Activated CD8-positive, alpha-beta memory T cell treated with anti-CD3 and anti-CD28 coated beads, Interleukin-2, amount 50 U/mL, for 1 hour (primary cell): ENCODE data around the gene CNN2.
"Not testable (repeated sequence)": the region's sequence is repeated elsewhere in the genome, so short reads cannot be mapped to it uniquely, and the experiment has no call there.

Experiments
- DNase-seq: peaks from one replicate; pipeline ENCODE4 v3.0.0-alpha.2; 2020; ENCODE audit errors: extremely low read depth

CNN2 gene

DNA sequence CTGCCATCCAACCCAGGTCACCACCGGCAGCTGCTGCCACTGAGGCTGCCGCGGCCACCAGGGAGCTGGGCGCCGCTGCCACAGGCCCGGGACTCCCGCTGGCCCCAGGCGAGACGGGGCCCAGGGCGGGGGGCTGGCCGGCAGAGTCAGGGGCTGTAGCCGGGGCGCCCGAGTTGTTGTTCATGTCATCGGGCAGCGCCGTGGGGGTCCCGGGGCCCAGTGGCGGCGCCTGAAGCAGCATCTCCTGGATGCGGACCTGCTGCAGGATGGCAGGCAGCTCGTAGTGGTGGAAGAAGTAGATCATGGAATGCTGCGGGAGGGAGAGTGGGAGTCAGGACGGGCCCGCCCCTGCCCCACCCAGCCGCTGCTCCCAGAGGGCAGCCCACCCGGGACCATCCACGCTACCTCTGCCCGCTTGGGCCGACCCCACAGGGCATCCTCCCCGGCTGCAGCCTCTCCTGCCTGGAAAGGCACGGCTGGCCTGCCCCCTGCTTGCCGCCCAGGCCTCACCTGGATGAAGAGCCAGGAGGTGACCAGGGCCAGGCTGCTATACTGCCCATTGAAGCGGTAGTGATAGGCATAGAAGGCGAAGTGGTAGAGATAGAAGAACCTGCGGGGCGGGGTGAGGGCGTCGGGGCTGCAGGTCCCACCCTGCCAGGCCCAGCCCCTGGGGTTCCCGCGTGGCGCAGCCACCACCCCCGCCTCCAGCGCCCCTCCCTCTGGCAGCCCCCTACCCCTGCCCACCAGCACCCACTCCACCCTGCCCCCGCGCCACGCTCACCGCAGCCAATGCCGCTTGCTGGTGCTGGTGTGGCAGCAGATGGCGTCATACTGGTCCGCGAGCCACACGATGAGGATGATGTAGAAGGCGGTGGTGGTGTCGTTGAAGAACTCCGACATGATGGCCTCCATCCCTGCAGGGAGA, 15.6 kb upstream of the CNN2 start:
- no peak for DNase-seq

- no peak for DNase-seq
Measured at GRCh38 chr19:1011831-1012333, 14.5 kb upstream of the CNN2 start.

- DNase-seq = no peak
Measured at GRCh38 chr19:1012334-1012733, 14.1 kb upstream of the CNN2 start.

DNA sequence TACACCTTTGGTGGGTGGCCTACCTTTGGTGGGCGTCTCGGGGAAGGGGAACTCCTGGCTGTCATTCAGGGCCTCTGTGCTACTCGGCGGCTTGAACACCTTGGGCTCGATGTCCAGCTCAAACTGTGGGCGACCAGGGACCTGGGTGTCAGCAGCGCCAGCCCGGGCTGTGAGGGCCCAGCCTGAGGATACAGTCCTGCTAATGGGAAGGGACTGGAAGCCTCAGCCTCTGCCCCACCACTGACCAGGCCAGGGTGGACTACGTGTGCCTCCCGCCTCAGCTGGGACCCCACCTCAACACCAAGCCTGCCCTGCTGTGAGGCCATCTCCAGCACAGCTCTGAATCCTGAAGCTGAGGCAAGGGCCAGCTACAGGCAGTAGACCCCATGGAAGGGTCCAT, 13.2 kb upstream of the CNN2 start:
- DNase-seq = no peak

- no peak for DNase-seq
Measured at GRCh38 chr19:1014161-1015060, 12.0 kb upstream of the CNN2 start.

DNA sequence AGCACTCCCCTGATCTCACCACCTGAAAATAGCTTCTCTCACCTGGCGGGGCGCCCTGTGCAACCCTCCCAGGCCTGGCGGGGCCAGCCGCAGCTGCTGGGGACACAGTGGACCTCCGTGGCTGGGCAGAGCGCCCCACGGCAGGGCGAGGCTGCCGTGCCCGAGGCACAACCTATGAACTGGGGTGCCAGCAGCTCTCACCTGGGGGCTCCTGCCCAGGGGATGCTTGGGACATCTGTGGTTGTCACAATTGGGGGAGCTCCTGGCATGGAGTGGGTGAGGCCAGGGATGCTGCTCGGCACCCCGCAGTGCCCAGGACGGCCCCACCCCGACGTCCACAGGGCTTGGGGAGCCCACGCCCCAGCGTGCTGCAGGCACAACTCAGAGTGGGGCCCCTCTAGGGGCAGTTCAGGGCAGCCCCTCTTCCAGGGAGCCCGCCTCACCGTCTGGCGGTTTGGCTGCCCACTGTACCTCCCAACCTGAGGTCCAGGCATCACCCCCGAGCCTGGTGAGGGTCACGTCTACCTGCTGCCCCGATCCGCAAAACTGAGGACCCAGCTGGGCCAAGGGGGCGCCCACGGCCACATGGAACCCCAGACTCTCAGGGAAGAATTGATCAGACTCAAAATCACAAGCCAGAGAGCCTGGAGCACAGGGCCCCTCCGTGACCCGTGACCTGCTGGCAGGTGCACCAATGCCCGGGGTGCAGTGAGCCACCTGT, 11.2 kb upstream of the CNN2 start:
- DNase-seq = no peak

DNA sequence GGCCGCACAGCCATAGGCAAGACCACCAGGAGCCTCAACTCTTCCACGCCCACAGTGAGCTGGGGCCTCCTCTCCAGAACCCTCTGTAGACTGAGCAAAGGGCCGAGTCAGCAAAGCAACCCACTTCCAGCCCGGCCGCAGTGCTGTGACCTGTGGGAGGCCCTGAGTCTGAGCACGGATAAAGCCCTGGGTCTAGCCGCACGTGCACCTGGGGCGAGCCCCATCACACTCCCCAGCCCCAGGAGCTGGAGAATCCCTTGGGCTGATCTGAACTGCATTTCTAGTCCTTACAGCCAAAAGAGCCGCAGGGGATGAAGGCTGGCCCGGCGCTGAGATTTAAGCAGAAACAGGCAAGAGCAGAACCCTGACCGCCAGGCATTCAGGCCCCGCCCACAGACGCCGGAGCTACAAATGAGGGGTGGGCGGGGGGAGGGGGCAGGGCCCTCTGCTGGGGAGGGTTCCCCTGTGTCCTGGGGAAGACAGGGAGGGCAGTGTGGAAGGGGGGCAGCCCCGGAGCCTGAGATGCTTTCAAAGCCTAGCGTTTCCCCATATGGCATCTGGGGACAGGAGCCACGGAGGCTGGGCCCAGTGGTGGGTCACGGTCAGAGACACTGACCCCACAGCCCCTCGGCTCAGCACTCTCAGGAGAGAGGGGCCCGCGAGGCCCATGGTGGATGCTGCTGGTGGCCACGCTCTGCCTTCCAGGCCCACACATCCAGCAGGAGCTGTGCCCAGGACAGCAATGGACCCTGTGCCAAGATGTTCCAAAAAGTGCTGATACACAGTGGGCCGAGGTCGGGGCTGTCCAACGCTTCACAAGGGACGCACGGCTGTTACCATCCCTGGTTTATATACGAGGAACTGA, 10.4 kb upstream of the CNN2 start:
- no peak for DNase-seq

GRCh38 chr19:1016647-1017114, 9.7 kb upstream of the CNN2 start:
- DNase-seq = no peak

GRCh38 chr19:1017115-1017905, 9.1 kb upstream of the CNN2 start:
- DNase-seq = no peak

DNA sequence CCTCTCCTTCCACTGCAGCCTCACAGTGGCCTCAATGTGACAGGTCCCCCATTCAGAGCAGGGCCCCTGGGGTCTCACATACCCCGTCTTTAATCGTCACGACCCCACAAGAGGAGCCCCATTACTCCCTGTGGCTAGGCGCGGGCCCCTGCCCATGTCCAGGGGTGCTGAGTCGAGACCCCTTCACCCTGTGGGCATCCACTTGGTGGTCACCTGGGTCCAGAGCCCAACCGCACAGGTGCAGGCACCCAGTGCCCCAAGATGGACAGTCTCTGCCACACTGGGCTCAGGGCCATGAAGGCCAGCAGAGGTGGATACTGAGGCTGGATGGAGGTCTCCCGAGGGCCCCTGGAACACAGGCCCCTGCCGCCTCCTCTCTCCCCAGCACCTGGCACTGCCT, 8.5 kb upstream of the CNN2 start:
- no peak for DNase-seq

GRCh38 chr19:1018393-1018792, 8.0 kb upstream of the CNN2 start:
- no peak for DNase-seq

GRCh38 chr19:1018932-1019615, 7.3 kb upstream of the CNN2 start:
- no peak for DNase-seq

DNA sequence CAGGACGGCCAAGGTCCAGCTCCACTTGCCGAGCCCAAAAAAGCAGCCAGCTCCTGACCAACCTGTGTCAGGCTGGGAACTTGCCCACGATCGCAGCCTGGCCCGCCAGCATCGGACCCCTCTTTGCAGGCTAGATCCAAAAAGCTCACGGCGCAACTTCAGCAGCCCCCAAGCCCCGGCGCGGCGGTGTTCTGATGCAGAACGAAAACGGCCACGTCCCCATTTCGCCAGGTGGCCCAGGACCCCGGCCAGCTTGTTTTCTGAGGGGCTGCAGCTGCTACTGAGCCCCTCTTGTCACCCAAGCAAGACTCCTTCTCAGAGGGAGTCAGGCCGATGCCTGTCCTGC, 6.8 kb upstream of the CNN2 start:
- DNase-seq = no peak

- no peak for DNase-seq
Measured at GRCh38 chr19:1019980-1020867, 6.2 kb upstream of the CNN2 start.

- DNase-seq = peak; percentile 98
Measured at GRCh38 chr19:1020868-1021425, 5.5 kb upstream of the CNN2 start, which contains the start of gene TMEM259. Gene TMEM259, minus strand, starts transcription at chr19:1021123. Its CDS starts 127 bp downstream, at chr19:1020996.

- DNase-seq = not testable (repeated sequence)
Measured at GRCh38 chr19:1023883-1024188, 2.6 kb upstream of the CNN2 start.

DNA sequence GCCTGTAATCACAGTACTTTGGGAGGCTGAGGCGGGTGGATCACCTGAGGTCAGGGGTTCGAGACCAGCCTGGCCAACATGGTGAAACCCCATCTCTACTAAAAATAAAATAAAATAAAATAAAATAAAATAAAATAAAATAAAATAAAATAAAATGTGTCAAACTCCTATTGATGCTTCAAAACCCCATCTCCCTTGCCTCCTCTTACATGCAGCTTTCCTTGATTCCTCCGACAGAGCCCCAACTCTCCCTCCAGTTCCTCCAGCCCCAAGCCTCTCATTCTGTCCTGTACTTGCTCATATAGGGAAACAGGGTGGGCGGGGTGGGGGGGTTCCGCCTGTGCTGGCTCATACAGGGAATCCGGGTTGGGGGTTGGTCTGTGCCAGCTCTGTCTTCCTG, 1.3 kb upstream of the CNN2 start:
- DNase-seq = not testable (repeated sequence)
